SKM-1 (cell line): Measurements from ENCODE around the gene PPIL4.

ENCODE experiments used
- DNase-seq: peaks from one replicate; lab custom pipeline; 2025; ENCODE audit not compliant: unreplicated experiment; lab: John Stamatoyannopoulos, UW

PPIL4 gene

GRCh38 chr6:149545754-149546471 is at the start of gene PPIL4:
TSS of gene PPIL4 (minus strand) at chr6:149546043. CDS start at chr6:149546005, 38 bp downstream.
- peak; percentile 69 for DNase-seq

- DNase-seq: no peak
These were observed 47.6 kb upstream of the PPIL4 start for GRCh38 chr6:149593408-149593807.

- DNase-seq: no peak
These were observed 47.1 kb upstream of the PPIL4 start for GRCh38 chr6:149592983-149593382.

- no peak for DNase-seq
These were observed 40.3 kb upstream of the PPIL4 start for GRCh38 chr6:149586149-149586548.

- no peak for DNase-seq
These were observed 35.5 kb upstream of the PPIL4 start for GRCh38 chr6:149581349-149581748.

GRCh38 chr6:149580880-149581279 is 35.0 kb upstream of the PPIL4 start:
- DNase-seq: no peak

GRCh38 chr6:149567945-149568585 is 22.2 kb upstream of the PPIL4 start:
- no peak for DNase-seq

- DNase-seq: no peak
These were observed 21.3 kb upstream of the PPIL4 start for GRCh38 chr6:149567194-149567586.

GRCh38 chr6:149566410-149567193 is 20.8 kb upstream of the PPIL4 start:
- no peak for DNase-seq

- DNase-seq: peak; percentile 72
These were observed 19.9 kb upstream of the PPIL4 start, which contains the start of gene GINM1 for GRCh38 chr6:149565527-149566409. TSS of gene GINM1 (plus strand) at chr6:149566375. CDS start at chr6:149566415, 40 bp downstream.

- DNase-seq: no peak
These were observed 18.1 kb upstream of the PPIL4 start for GRCh38 chr6:149563928-149564325.

GRCh38 chr6:149563203-149563927 is 17.5 kb upstream of the PPIL4 start:
- DNase-seq: no peak

GRCh38 chr6:149560736-149561135 is 14.9 kb upstream of the PPIL4 start:
- DNase-seq: no peak

GRCh38 chr6:149559389-149559788 is 13.5 kb upstream of the PPIL4 start:
- DNase-seq: no peak

- DNase-seq: no peak
These were observed 12.2 kb upstream of the PPIL4 start for GRCh38 chr6:149558029-149558428.

- no peak for DNase-seq
These were observed 6.1 kb upstream of the PPIL4 start for GRCh38 chr6:149551920-149552319.

GRCh38 chr6:149545258-149545753 is 537 bp downstream of the PPIL4 start:
- DNase-seq: peak; percentile 49

- DNase-seq: no peak
These were observed 1.1 kb downstream of the PPIL4 start for GRCh38 chr6:149544646-149545257.

- no peak for DNase-seq
These were observed 4.7 kb downstream of the PPIL4 start for GRCh38 chr6:149541139-149541538.

- no peak for DNase-seq
These were observed 11.1 kb downstream of the PPIL4 start for GRCh38 chr6:149534742-149535141.
